ENCODE measurements around the gene DUOX1. TPM values are rescaled to one million over a fixed set of nuclear protein-coding genes. Genes with fewer than 3 reads are reported as not detected.

The DUOX1 gene
- polyA plus RNA-seq, 1 donor (not counting 4 experiments of a cell fraction or from before 2014, with no cell fraction given): 16.3 TPM

GRCh38 chr15:45156744-45157455 lies 27.1 kb downstream of the DUOX1 start:
- Histone ChIP-seq H3K27ac (ENCODE audit: control insufficient read depth, insufficient read depth, low read length) (peak overlapping the region; percentile 42), H3K36me3 (ENCODE audit: control insufficient read depth in 2 of 2, extremely low read depth in 1 of 2, insufficient read depth in 2 of 2, low read length in 2 of 2) (peaks cover 10 to 17% of the 10 kb centered on the region in 2 experiments)

GRCh38 chr15:45157974-45158373 lies 28.2 kb downstream of the DUOX1 start:
- peak overlapping the region in 1 of 3 experiments; percentile 18 for H3K4me3 ChIP-seq (ENCODE audit: control insufficient read depth in 2 of 3, extremely low read depth in 1 of 3, insufficient read depth in 2 of 3, low read depth in 1 of 3, low read length in 3 of 3)
- peaks cover 39% of the 10 kb centered on the region for H3K4me1 ChIP-seq (ENCODE audit: control insufficient read depth, extremely low read depth, insufficient read depth, low read length)
- no peaks in the 10 kb centered on the region for H3K27me3 ChIP-seq (ENCODE audit: control insufficient read depth, extremely low read depth, insufficient read depth, low read length)
- no peak overlapping the region for H2AFZ ChIP-seq (ENCODE audit: control insufficient read depth, low read length)
- FAIRE-seq (peak; percentile 90), DNase-seq (ENCODE audit: low read depth, low spot score) (peak; percentile 76)
- H3K27ac ChIP-seq (ENCODE audit: control insufficient read depth, insufficient read depth, low read length): peak overlapping the region; percentile 42
- peak overlapping the region; percentile 62 for H3K4me2 ChIP-seq (ENCODE audit: control insufficient read depth, extremely low read depth, insufficient read depth, low read depth, low read length)
- dilution Hi-C loops (cut with MboI; ENCODE audit: extremely low pct_ligation_motif_present, low sequenced_read_pairs): no loop called here
- peak overlapping the region; percentile 24 for H3K9ac ChIP-seq (ENCODE audit: control insufficient read depth, extremely low read depth, insufficient read depth, low read length)
- H3K36me3 ChIP-seq (ENCODE audit: control insufficient read depth in 2 of 2, extremely low read depth in 1 of 2, insufficient read depth in 2 of 2, low read length in 2 of 2): peaks cover 14% of the 10 kb centered on the region in 2 experiments
- H3K9me1 ChIP-seq (ENCODE audit: control insufficient read depth, extremely low read depth, insufficient read depth, low read length): peaks cover 2% of the 10 kb centered on the region
- TF ChIP-seq EZH2 (IDR thresholded peaks at IDR 0.05; ENCODE audit: low read length): no peak
- no peak for TF ChIP-seq CTCF (optimal IDR thresholded peaks at IDR 0.05 in 1 of 3, IDR thresholded peaks at IDR 0.05 in 1 of 3, conservative IDR thresholded peaks at IDR 0.05 in 1 of 3; ENCODE audit: extremely low read depth in 1 of 3, insufficient read depth in 2 of 3, low read length in 3 of 3)
- H3K9me3 ChIP-seq (ENCODE audit: control insufficient read depth, low read depth, low read length): no peaks in the 10 kb centered on the region
- H4K20me1 ChIP-seq (ENCODE audit: control insufficient read depth, extremely low read depth, insufficient read depth, low read length): no peaks in the 10 kb centered on the region
- no peaks in the 10 kb centered on the region for H3K79me2 ChIP-seq (ENCODE audit: control insufficient read depth, insufficient read depth, low read length)

More at GRCh38 chr15:45156744-45157455, 27.1 kb downstream of the DUOX1 start:
- TF ChIP-seq EZH2 (IDR thresholded peaks at IDR 0.05; ENCODE audit: low read length): no peak
- no peak for TF ChIP-seq CTCF (optimal IDR thresholded peaks at IDR 0.05 in 1 of 3, IDR thresholded peaks at IDR 0.05 in 1 of 3, conservative IDR thresholded peaks at IDR 0.05 in 1 of 3; ENCODE audit: extremely low read depth in 1 of 3, insufficient read depth in 2 of 3, low read length in 3 of 3)
- Histone ChIP-seq H3K9me1 (ENCODE audit: control insufficient read depth, extremely low read depth, insufficient read depth, low read length) (no peaks in the 10 kb centered on the region), H3K79me2 (ENCODE audit: control insufficient read depth, insufficient read depth, low read length) (no peaks in the 10 kb centered on the region), H3K4me2 (ENCODE audit: control insufficient read depth, extremely low read depth, insufficient read depth, low read depth, low read length) (no peak overlapping the region), H3K4me1 (ENCODE audit: control insufficient read depth, extremely low read depth, insufficient read depth, low read length) (peaks cover 28% of the 10 kb centered on the region), H3K27me3 (ENCODE audit: control insufficient read depth, extremely low read depth, insufficient read depth, low read length) (no peaks in the 10 kb centered on the region), H2AFZ (ENCODE audit: control insufficient read depth, low read length) (no peak overlapping the region), H4K20me1 (ENCODE audit: control insufficient read depth, extremely low read depth, insufficient read depth, low read length) (no peaks in the 10 kb centered on the region), H3K4me3 (ENCODE audit: control insufficient read depth in 2 of 3, extremely low read depth in 1 of 3, insufficient read depth in 2 of 3, low read depth in 1 of 3, low read length in 3 of 3) (no peak overlapping the region), H3K9me3 (ENCODE audit: control insufficient read depth, low read depth, low read length) (no peaks in the 10 kb centered on the region), H3K9ac (ENCODE audit: control insufficient read depth, extremely low read depth, insufficient read depth, low read length) (peak overlapping the region; percentile 11)
- dilution Hi-C loops (cut with MboI; ENCODE audit: extremely low pct_ligation_motif_present, low sequenced_read_pairs): no loop called here
- DNase-seq (ENCODE audit: low read depth, low spot score): no peak
- FAIRE-seq: peak; percentile 97

Data from keratinocyte (primary cell).